Measurements from ENCODE around the gene SH2D4B. TPM values are rescaled to one million over a fixed set of nuclear protein-coding genes. Genes with fewer than 3 reads are reported as not detected.

The SH2D4B gene
- total RNA-seq, 2 donors from 2014 or later: 0.92 TPM; not detected in 1

DNA sequence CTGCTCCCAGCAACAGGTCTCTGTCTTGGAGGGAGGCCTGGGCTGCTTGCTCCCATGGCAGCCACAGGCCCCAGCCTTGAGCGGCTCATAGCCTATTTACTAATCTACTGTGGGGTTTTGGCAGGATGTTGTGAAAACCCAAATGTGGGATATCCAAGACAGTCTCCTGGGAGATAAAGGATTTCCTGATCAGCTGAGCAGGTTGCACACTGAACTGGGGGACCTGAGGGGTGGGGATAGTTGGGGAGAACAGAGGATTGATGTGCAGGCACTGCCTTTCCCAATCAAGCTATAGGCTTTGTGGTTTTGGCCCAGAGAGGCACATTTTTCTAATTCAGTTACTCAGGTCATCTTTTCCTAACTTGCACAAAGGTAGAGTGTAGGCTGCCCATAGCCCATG lies 92.6 kb downstream of the SH2D4B start:
- Histone ChIP-seq H3K27ac (no peak overlapping the region), H3K4me3 (no peak overlapping the region), H3K36me3 (no peaks in the 10 kb centered on the region), H3K4me1 (ENCODE audit: control insufficient read depth in 1 of 2, low read depth in 2 of 2) (no peaks in the 10 kb centered on the region), H3K27me3 (replicated peaks; ENCODE audit: insufficient read depth) (no peaks in the 10 kb centered on the region), H3K9me3 (no peaks in the 10 kb centered on the region)
- DNase-seq (ENCODE audit: low spot score) (no peak), ATAC-seq (ENCODE audit: insufficient number of reproducible peaks, low FRiP score, low read depth) (no peak)
- TF ChIP-seq, protein P1, sequence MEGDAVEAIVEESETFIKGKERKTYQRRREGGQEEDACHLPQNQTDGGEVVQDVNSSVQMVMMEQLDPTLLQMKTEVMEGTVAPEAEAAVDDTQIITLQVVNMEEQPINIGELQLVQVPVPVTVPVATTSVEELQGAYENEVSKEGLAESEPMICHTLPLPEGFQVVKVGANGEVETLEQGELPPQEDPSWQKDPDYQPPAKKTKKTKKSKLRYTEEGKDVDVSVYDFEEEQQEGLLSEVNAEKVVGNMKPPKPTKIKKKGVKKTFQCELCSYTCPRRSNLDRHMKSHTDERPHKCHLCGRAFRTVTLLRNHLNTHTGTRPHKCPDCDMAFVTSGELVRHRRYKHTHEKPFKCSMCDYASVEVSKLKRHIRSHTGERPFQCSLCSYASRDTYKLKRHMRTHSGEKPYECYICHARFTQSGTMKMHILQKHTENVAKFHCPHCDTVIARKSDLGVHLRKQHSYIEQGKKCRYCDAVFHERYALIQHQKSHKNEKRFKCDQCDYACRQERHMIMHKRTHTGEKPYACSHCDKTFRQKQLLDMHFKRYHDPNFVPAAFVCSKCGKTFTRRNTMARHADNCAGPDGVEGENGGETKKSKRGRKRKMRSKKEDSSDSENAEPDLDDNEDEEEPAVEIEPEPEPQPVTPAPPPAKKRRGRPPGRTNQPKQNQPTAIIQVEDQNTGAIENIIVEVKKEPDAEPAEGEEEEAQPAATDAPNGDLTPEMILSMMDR (IDR thresholded peaks at IDR 0.05): no peak

DNA sequence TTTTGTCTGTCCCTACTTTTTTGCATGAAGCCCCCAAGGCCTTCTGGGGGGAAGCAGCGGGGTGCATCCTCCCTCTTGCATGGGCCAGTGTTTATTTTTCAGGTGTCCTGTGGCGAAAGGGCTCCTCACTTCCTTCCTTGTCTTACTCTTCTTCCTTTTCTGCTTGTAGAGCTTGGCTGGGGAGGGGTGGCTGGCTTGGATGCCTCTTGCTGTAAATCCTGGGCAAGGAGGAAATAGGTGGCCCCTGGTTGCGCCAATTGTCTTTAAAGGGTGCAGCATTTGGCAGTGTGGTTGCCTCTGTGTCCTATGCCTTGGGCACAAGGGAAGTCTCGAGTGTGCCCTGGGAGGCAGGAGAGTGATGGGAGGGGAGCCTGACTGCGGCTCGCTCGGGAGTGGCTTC lies 95.0 kb downstream of the SH2D4B start:
- DNase-seq (ENCODE audit: low spot score) (no peak), ATAC-seq (ENCODE audit: insufficient number of reproducible peaks, low FRiP score, low read depth) (no peak)
- no peaks in the 10 kb centered on the region for H3K36me3 ChIP-seq
- no peak overlapping the region for H3K4me3 ChIP-seq
- H3K9me3 ChIP-seq: no peaks in the 10 kb centered on the region
- no peaks in the 10 kb centered on the region for H3K4me1 ChIP-seq (ENCODE audit: control insufficient read depth in 1 of 2, low read depth in 2 of 2)
- no peak overlapping the region for H3K27ac ChIP-seq
- TF ChIP-seq, protein P1 (IDR thresholded peaks at IDR 0.05): no peak
- H3K27me3 ChIP-seq (replicated peaks; ENCODE audit: insufficient read depth): no peaks in the 10 kb centered on the region

DNA sequence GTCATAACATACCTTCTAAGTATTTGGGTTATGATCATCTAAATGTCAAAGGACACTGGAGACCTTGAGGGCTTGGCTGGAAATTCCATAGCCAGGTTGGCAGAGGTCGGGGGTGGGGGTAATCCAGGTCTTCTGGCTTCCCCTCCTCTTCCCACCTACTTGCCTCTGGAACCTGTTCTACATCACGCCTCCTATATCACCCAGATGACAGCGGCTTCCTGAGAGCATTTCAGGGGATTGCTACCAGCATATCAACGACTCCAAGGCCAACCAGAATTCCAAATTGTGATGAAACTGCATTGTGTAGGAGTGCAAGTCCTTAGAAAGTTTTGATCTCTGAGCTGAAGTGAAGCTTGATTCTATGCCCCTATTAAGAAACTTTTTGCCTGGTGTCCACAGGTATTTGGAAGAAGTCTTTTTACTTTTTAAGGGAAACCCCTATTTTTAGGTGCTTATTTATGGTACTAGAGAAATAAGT lies 95.7 kb downstream of the SH2D4B start:
- TF ChIP-seq, protein P1 (IDR thresholded peaks at IDR 0.05): no peak

DNA sequence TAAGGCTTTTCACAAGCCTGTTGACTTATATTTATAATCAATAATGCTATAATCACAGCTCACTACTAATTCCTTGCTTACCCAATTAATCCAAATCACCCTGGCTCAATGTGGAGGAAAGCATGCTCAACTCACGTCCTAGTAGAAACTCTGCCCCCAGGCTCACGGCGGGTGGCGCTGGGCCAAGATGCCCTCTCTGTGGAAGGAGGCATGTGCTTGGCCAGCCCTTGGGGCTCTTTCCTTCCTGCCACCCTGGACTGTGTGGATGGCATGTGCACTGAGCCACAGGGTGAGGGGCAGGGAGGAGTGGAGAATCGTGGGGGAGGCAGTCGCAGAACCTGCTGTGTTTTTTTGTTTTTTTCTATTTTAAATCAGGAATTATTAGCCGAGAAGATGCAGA lies 96.2 kb downstream of the SH2D4B start:
- no peak overlapping the region for H3K27ac ChIP-seq
- ATAC-seq (ENCODE audit: insufficient number of reproducible peaks, low FRiP score, low read depth) (no peak), DNase-seq (ENCODE audit: low spot score) (no peak)
- TF ChIP-seq, protein P1 (IDR thresholded peaks at IDR 0.05): no peak
- no peaks in the 10 kb centered on the region for H3K36me3 ChIP-seq
- H3K27me3 ChIP-seq (replicated peaks; ENCODE audit: insufficient read depth): no peaks in the 10 kb centered on the region
- no peaks in the 10 kb centered on the region for H3K4me1 ChIP-seq (ENCODE audit: control insufficient read depth in 1 of 2, low read depth in 2 of 2)
- no peaks in the 10 kb centered on the region for H3K9me3 ChIP-seq
- no peak overlapping the region for H3K4me3 ChIP-seq

More for the DNA sequence above, 95.7 kb downstream of the SH2D4B start:
- Histone ChIP-seq H3K9me3 (no peaks in the 10 kb centered on the region), H3K36me3 (no peaks in the 10 kb centered on the region), H3K27me3 (replicated peaks; ENCODE audit: insufficient read depth) (no peaks in the 10 kb centered on the region), H3K4me1 (ENCODE audit: control insufficient read depth in 1 of 2, low read depth in 2 of 2) (no peaks in the 10 kb centered on the region), H3K4me3 (no peak overlapping the region), H3K27ac (no peak overlapping the region)
- ATAC-seq (ENCODE audit: insufficient number of reproducible peaks, low FRiP score, low read depth) (no peak), DNase-seq (ENCODE audit: low spot score) (no peak)

DNA sequence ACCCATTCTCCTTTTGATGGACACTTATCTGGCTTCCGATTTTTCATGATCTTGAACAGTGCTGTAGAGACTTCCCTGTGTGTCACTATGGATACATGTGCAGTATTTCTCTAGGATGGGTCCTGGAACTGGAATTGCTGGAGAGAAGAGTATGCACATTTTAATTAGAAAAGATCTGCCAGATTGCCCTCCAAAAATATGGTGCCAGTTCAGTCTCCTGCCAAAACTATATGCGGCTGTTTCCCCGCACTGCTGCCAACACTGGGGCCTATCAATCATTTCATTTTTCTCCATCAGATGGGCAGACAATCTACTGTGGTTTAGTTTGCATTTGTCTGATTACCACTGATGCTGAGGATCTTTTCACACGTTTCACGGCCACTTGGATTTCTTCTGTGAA lies 105.0 kb downstream of the SH2D4B start:
- H3K4me3 ChIP-seq: no peak overlapping the region
- H3K4me1 ChIP-seq (ENCODE audit: control insufficient read depth in 1 of 2, low read depth in 2 of 2): peaks cover 0 to 6% of the 10 kb centered on the region in 2 donors
- no peaks in the 10 kb centered on the region for H3K27me3 ChIP-seq (replicated peaks; ENCODE audit: insufficient read depth)
- no peaks in the 10 kb centered on the region for H3K36me3 ChIP-seq
- DNase-seq (ENCODE audit: low spot score) (no peak), ATAC-seq (ENCODE audit: insufficient number of reproducible peaks, low FRiP score, low read depth) (no peak)
- no peaks in the 10 kb centered on the region for H3K9me3 ChIP-seq
- TF ChIP-seq, protein P1 (IDR thresholded peaks at IDR 0.05): no peak
- no peak overlapping the region for H3K27ac ChIP-seq
